GM21619 (cell line): ENCODE data around the gene INPP5A.
"Not testable (repeated sequence)": the region's sequence is repeated elsewhere in the genome, so short reads cannot be mapped to it uniquely, and the experiment has no call there.

Experiments
- ATAC-seq: cut with Tn5 transposase; IDR thresholded peaks from one replicate; pipeline ENCODE4 v1.9.1; 2021; ENCODE audit not compliant: unreplicated experiment

Gene INPP5A

GRCh38 chr10:132788180-132788830, 250.7 kb downstream of the INPP5A start:
- no peak for ATAC-seq

- ATAC-seq = no peak
Measured at GRCh38 chr10:132788831-132789219, 251.2 kb downstream of the INPP5A start.

GRCh38 chr10:132789659-132790148, 252.1 kb downstream of the INPP5A start:
- no peak for ATAC-seq

GRCh38 chr10:132790470-132790869, 252.9 kb downstream of the INPP5A start:
- ATAC-seq = no peak

- no peak for ATAC-seq
Measured at GRCh38 chr10:132790934-132791829, 253.6 kb downstream of the INPP5A start.

- not testable (repeated sequence) for ATAC-seq
Measured at GRCh38 chr10:132792099-132792498, 254.5 kb downstream of the INPP5A start.

- no peak for ATAC-seq
Measured at GRCh38 chr10:132792796-132793195, 255.2 kb downstream of the INPP5A start.

- no peak for ATAC-seq
Measured at GRCh38 chr10:132793213-132793612, 255.6 kb downstream of the INPP5A start.

GRCh38 chr10:132793871-132794849, 256.6 kb downstream of the INPP5A start:
- ATAC-seq = no peak

GRCh38 chr10:132796846-132797245, 259.3 kb downstream of the INPP5A start:
- no peak for ATAC-seq

GRCh38 chr10:132797986-132798385, 260.4 kb downstream of the INPP5A start:
- ATAC-seq = not testable (repeated sequence)

- no peak for ATAC-seq
Measured at GRCh38 chr10:132798403-132798802, 260.8 kb downstream of the INPP5A start.

- no peak for ATAC-seq
Measured at GRCh38 chr10:132798876-132799275, 261.3 kb downstream of the INPP5A start.

GRCh38 chr10:132799865-132800264, 262.3 kb downstream of the INPP5A start:
- no peak for ATAC-seq

GRCh38 chr10:132802048-132802447, 264.5 kb downstream of the INPP5A start:
- ATAC-seq = no peak

GRCh38 chr10:132802694-132803320, 265.2 kb downstream of the INPP5A start:
- no peak for ATAC-seq

GRCh38 chr10:132803416-132804210, 266.0 kb downstream of the INPP5A start:
- ATAC-seq = no peak

- ATAC-seq = no peak
Measured at GRCh38 chr10:132804287-132804686, 266.7 kb downstream of the INPP5A start.

- ATAC-seq = no peak
Measured at GRCh38 chr10:132804785-132805426, 267.3 kb downstream of the INPP5A start.
